ENCODE data around the gene SIPA1L3.

GRCh38 chr19:38172001-38172400 is 265.0 kb downstream of the SIPA1L3 start:
- TF ChIP-seq, protein P1, sequence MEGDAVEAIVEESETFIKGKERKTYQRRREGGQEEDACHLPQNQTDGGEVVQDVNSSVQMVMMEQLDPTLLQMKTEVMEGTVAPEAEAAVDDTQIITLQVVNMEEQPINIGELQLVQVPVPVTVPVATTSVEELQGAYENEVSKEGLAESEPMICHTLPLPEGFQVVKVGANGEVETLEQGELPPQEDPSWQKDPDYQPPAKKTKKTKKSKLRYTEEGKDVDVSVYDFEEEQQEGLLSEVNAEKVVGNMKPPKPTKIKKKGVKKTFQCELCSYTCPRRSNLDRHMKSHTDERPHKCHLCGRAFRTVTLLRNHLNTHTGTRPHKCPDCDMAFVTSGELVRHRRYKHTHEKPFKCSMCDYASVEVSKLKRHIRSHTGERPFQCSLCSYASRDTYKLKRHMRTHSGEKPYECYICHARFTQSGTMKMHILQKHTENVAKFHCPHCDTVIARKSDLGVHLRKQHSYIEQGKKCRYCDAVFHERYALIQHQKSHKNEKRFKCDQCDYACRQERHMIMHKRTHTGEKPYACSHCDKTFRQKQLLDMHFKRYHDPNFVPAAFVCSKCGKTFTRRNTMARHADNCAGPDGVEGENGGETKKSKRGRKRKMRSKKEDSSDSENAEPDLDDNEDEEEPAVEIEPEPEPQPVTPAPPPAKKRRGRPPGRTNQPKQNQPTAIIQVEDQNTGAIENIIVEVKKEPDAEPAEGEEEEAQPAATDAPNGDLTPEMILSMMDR (IDR thresholded peaks at IDR 0.05) = no peak
- TF ChIP-seq SMC3 (IDR thresholded peaks at IDR 0.05; ENCODE audit: low read depth, low read length) (no peak), GABPA (IDR thresholded peaks at IDR 0.05; ENCODE audit: low read depth) (no peak), FOSL2 (IDR thresholded peaks at IDR 0.05; ENCODE audit: borderline replicate concordance, low read depth) (no peak), JUND (IDR thresholded peaks at IDR 0.05) (no peak), IRF3 (IDR thresholded peaks at IDR 0.05; ENCODE audit: low read depth, low read length) (no peak), FOXJ3 (CRISPR knock-in tag; IDR thresholded peaks at IDR 0.05) (no peak)
- TF ChIP-seq, protein P2, sequence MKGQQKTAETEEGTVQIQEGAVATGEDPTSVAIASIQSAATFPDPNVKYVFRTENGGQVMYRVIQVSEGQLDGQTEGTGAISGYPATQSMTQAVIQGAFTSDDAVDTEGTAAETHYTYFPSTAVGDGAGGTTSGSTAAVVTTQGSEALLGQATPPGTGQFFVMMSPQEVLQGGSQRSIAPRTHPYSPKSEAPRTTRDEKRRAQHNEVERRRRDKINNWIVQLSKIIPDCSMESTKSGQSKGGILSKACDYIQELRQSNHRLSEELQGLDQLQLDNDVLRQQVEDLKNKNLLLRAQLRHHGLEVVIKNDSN (IDR thresholded peaks at IDR 0.05; ENCODE audit: borderline replicate concordance, low read depth) = no peak
- TF ChIP-seq, protein P3, sequence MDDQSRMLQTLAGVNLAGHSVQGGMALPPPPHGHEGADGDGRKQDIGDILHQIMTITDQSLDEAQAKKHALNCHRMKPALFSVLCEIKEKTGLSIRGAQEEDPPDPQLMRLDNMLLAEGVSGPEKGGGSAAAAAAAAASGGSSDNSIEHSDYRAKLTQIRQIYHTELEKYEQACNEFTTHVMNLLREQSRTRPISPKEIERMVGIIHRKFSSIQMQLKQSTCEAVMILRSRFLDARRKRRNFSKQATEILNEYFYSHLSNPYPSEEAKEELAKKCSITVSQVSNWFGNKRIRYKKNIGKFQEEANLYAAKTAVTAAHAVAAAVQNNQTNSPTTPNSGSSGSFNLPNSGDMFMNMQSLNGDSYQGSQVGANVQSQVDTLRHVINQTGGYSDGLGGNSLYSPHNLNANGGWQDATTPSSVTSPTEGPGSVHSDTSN (IDR thresholded peaks at IDR 0.05) = no peak

All from SK-N-SH (cell line).